Muscle layer of colon (tissue), 2 donors: ENCODE results near the gene SIGLEC9.

Experiments used
- H3K27ac ChIP-seq: one replicate; pipeline ENCODE4 v1.7.0; 2013; ENCODE audit warnings: low read depth, mild to moderate bottlenecking, low read length, moderate library complexity
- H3K27me3 ChIP-seq, 2 donors: one replicate each; pipeline ENCODE4 v1.7.0; 2013; ENCODE audit warnings: low read length in 2 of 2, mild to moderate bottlenecking in 2 of 2; ENCODE audit not compliant: insufficient read depth in 2 of 2, control insufficient read depth in 1 of 2
- H3K36me3 ChIP-seq: one replicate; pipeline ENCODE4 v1.7.0; 2013; ENCODE audit warnings: mild to moderate bottlenecking, low read length; ENCODE audit not compliant: insufficient read depth
- H3K4me1 ChIP-seq: one replicate; pipeline ENCODE4 v1.7.0; 2013; ENCODE audit warnings: mild to moderate bottlenecking, low read length; ENCODE audit not compliant: insufficient read depth
- H3K4me3 ChIP-seq, 2 donors: one replicate each; pipeline ENCODE4 v1.7.0; 2013; ENCODE audit warnings: low read length in 2 of 2, low read depth in 1 of 2, mild to moderate bottlenecking in 1 of 2, moderate library complexity in 1 of 2
- H3K9ac ChIP-seq: one replicate; pipeline ENCODE4 v1.7.0; 2013; ENCODE audit warnings: low read length
- H3K9me3 ChIP-seq: one replicate; pipeline ENCODE4 v1.7.0; 2013; ENCODE audit warnings: mild to moderate bottlenecking, low read length
- donor health status: abdominal sarcoma.
- donor health status: Adenocarcinoma of cecum.

SIGLEC9 gene

GRCh38 chr19:51097796-51098195 is 26.9 kb upstream of the SIGLEC9 start:
- Histone ChIP-seq H3K4me1 (peaks cover 6% of the 10 kb centered on the region), H3K9ac (no peak overlapping the region), H3K4me3 (peak overlapping the region in 1 of 2 donors; percentile 27), H3K36me3 (no peaks in the 10 kb centered on the region), H3K9me3 (no peaks in the 10 kb centered on the region), H3K27ac (no peak overlapping the region), H3K27me3 (no peaks in the 10 kb centered on the region)

- Histone ChIP-seq H3K9ac (no peak overlapping the region), H3K27ac (no peak overlapping the region), H3K4me1 (peaks cover 6% of the 10 kb centered on the region), H3K9me3 (no peaks in the 10 kb centered on the region), H3K27me3 (no peaks in the 10 kb centered on the region), H3K36me3 (no peaks in the 10 kb centered on the region), H3K4me3 (peak overlapping the region in 1 of 2 donors; percentile 41)
Observed at GRCh38 chr19:51098365-51099046, 26.2 kb upstream of the SIGLEC9 start.

- Histone ChIP-seq H3K9me3 (no peaks in the 10 kb centered on the region), H3K27ac (no peak overlapping the region), H3K4me1 (peaks cover 6% of the 10 kb centered on the region), H3K4me3 (peak overlapping the region in 1 of 2 donors; percentile 41), H3K36me3 (no peaks in the 10 kb centered on the region), H3K9ac (no peak overlapping the region), H3K27me3 (no peaks in the 10 kb centered on the region)
Observed at GRCh38 chr19:51099047-51099382, 25.7 kb upstream of the SIGLEC9 start.

DNA sequence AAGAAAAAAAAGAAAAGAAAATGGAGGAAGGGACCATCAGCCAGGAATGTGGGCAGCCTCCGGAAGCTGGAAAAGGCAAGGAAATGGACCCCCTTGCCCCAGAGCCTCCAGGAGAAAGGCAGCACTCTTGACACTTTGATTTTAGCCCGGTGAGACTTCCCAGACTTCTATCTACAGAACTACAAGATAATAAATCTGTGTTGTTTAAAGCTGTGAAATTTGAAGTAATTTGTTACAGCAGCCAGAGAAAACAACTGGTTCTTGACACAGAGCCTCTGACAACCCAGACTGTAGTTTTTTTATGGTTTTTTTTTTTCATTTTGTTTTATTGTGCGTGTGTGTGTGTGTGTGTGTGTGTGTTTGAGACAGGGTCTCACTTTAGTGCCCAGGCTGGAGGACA is 24.1 kb upstream of the SIGLEC9 start:
- Histone ChIP-seq H3K9ac (no peak overlapping the region), H3K9me3 (no peaks in the 10 kb centered on the region), H3K27ac (no peak overlapping the region), H3K27me3 (no peaks in the 10 kb centered on the region), H3K4me3 (no peak overlapping the region), H3K4me1 (peaks cover 6% of the 10 kb centered on the region), H3K36me3 (no peaks in the 10 kb centered on the region)

DNA sequence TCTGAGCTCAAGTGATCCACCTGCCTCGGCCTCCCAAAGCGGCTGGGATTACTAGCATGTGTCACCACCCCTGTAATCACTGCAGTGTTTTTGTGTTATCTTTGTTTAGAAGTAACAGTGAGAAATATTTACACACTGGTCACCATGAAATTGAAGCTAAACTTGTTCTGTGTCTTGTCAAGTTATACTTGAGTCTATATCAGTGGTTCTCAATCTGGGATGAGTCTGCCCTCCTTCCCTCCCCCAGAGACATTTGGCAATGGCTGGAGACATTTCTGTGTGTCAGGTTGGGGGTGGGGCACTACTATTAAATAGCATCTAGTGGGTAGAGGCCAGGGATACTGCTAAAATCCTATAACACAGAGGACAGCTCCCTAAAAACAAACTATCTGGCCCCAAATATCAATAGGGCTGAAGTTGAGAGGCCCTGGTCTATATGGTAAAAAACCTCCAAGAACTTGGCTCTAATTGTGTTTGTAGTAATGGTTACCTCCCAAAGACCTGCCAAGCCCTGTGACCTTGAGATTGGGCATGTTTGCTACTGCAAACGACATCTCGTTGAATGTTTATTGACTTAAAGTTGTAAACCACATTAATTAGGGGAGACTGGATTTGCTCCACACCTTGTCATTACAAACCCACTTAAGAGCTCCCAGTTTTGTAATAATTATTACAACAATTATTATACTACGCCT is 23.4 kb upstream of the SIGLEC9 start:
- no peaks in the 10 kb centered on the region for H3K27me3 ChIP-seq
- no peak overlapping the region for H3K4me3 ChIP-seq
- no peak overlapping the region for H3K9ac ChIP-seq
- H3K36me3 ChIP-seq = no peaks in the 10 kb centered on the region
- H3K9me3 ChIP-seq = no peaks in the 10 kb centered on the region
- H3K27ac ChIP-seq = no peak overlapping the region
- H3K4me1 ChIP-seq = peaks cover 6% of the 10 kb centered on the region

- Histone ChIP-seq H3K27ac (no peak overlapping the region), H3K9me3 (no peaks in the 10 kb centered on the region), H3K9ac (peak overlapping the region; percentile 6), H3K27me3 (no peaks in the 10 kb centered on the region), H3K36me3 (no peaks in the 10 kb centered on the region), H3K4me3 (no peak overlapping the region), H3K4me1 (peaks cover 18% of the 10 kb centered on the region)
Observed at GRCh38 chr19:51102991-51103390, 21.7 kb upstream of the SIGLEC9 start.

DNA sequence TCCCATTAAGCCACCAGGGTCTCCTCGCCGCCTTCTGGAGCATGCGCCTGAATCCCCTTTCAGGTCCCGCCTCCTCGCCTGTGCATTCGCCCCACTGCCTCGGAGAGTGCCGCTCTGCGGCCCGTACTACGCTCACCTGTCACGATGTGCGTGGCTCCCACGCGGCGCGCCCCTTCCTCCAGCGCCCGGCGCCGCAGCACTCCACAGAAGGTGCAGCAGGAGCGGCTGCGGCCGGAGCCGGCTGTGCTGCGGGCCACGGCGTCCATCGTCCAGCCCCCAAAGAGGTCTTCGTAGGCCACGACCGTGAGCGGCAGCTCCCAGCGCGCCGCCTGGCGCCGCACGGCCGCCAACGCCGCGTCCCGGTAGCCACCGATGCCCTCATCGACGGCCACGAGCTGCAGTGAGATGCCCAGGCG is 20.8 kb upstream of the SIGLEC9 start:
- no peaks in the 10 kb centered on the region for H3K9me3 ChIP-seq
- H3K36me3 ChIP-seq = no peaks in the 10 kb centered on the region
- no peak overlapping the region for H3K9ac ChIP-seq
- peaks cover 20% of the 10 kb centered on the region for H3K4me1 ChIP-seq
- H3K4me3 ChIP-seq = no peak overlapping the region
- no peaks in the 10 kb centered on the region for H3K27me3 ChIP-seq
- H3K27ac ChIP-seq = no peak overlapping the region

DNA sequence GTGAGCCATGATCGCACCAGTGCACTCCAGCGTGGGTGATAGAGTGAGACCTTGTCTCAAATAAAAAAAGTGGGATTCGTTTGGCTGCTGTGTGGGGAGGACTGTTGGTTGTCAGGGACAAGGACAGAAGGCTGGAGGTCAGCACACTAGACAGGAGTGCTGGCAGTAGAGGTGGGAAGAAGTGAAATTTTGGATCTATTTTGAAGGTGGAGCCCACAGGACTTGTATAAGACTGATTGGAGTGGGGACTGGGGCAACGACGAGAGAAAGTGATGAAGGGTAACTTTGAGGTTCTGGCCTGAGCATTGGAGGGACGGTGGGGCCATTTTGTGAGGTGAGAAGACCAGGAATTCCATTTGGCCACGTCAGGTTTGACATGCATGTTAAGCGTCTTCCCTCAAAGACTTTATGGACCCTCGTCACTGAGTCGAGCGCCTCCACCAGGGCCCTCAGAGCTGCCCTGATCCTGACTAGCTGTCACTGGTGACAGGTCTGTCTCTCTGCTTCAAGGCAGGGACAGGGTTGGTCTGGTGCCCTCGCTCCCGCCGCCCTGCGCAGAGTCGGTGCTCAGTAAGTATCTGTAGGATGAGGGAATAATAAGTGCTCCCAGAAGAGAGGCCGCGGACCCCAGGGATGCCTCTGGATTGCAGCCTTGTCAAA is 17.2 kb upstream of the SIGLEC9 start:
- peak overlapping the region; percentile 16 for H3K27ac ChIP-seq
- H3K4me1 ChIP-seq = peaks cover 15% of the 10 kb centered on the region
- H3K9ac ChIP-seq = peak overlapping the region; percentile 77
- no peaks in the 10 kb centered on the region for H3K36me3 ChIP-seq
- no peaks in the 10 kb centered on the region for H3K27me3 ChIP-seq
- H3K4me3 ChIP-seq = peak overlapping the region; percentile 63 to 82
- H3K9me3 ChIP-seq = no peaks in the 10 kb centered on the region

DNA sequence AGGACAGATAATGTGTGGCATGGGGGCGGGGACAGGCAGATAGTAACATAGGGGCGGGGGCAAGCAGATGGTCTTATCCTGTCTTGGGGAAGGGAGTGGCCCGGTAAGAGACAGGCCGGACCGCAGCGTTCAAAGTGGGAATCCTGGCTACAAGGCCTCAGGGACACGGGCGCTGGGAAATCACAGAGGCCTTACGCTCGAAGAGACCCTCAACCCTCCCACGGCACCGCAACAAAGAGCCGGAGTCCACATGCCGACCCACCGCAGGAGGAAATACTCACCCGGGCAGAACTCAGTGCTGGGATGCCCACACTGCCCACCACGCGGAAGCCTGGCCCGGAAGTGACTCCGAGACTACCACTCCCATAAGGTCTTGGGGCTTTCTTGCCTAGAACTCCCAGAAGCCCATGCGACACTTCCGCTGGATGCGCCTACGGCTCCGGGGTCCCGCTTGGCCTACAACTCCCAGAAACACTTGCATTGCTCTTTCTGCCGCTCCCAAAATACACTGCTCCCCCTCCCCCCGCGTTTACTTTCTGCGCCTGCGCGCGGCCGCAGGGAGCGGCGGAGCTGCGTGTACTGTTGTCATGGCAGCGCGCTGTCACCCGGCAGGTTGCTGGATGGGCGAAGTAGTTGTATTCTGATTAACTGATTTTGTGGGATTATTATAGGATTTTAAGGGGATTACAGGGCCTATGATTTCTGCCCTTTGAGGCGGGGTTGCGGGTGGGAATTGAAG is 16.5 kb upstream of the SIGLEC9 start, which contains the start of gene CTU1:
TSS of gene CTU1 (minus strand) at position 344 of the 739 bp plus-strand sequence. CDS start 3,840 bp downstream, outside the sequence.
- peaks cover 15% of the 10 kb centered on the region for H3K4me1 ChIP-seq
- no peaks in the 10 kb centered on the region for H3K36me3 ChIP-seq
- H3K9me3 ChIP-seq = no peaks in the 10 kb centered on the region
- peak within 1 kb of the TSS; percentile 64 for H3K27ac ChIP-seq
- peak within 1 kb of the TSS; percentile 63 to 82 for H3K4me3 ChIP-seq
- no peaks in the 10 kb centered on the region for H3K27me3 ChIP-seq
- peak within 1 kb of the TSS; percentile 77 for H3K9ac ChIP-seq

- Histone ChIP-seq H3K4me1 (peaks cover 15% of the 10 kb centered on the region), H3K9me3 (no peaks in the 10 kb centered on the region), H3K9ac (peak overlapping the region; percentile 2), H3K27me3 (no peaks in the 10 kb centered on the region), H3K36me3 (no peaks in the 10 kb centered on the region), H3K4me3 (peak overlapping the region; percentile 63 to 82), H3K27ac (peak overlapping the region; percentile 64)
Observed at GRCh38 chr19:51108805-51109146, 15.9 kb upstream of the SIGLEC9 start.

DNA sequence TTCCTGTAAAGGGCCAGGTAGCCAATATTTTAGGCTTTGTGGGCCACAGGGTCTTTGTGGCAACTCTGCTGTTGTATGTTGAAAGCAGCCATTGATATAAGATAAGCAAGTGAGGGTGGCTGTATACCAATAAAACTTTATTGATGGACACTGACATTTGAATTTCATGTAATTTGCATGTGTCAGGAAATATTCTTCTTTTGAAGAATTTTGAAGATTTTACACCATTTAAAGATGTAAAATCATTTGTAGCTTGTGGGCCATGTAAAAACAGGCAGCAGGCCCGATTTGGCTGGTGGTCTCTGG is 14.1 kb upstream of the SIGLEC9 start:
- Histone ChIP-seq H3K36me3 (no peaks in the 10 kb centered on the region), H3K9me3 (no peaks in the 10 kb centered on the region), H3K4me3 (no peak overlapping the region), H3K9ac (no peak overlapping the region), H3K4me1 (peaks cover 15% of the 10 kb centered on the region), H3K27me3 (no peaks in the 10 kb centered on the region), H3K27ac (no peak overlapping the region)
